CD4-positive, CD25-positive, alpha-beta regulatory T cell (primary cell): ENCODE results near the gene PTGER4. TPM values are rescaled to one million over a fixed set of nuclear protein-coding genes. Genes with fewer than 3 reads are reported as not detected.
"Not testable (repeated sequence)": the region's sequence is repeated elsewhere in the genome, so short reads cannot be mapped to it uniquely, and the experiment has no call there.

Experiments used
- ATAC-seq, 2 donors: fragments of 150-1000 bp; cut with Tn5 transposase; one replicate each; pipeline ENCODE4 v1.10.0; 2021; ENCODE audit warnings: low read depth in 2 of 2, moderate number of reproducible peaks in 2 of 2, moderate library complexity in 1 of 2
- DNase-seq, 3 donors: peaks; one replicate each; pipeline versions ENCODE4 v3.0.0 to v3.0.0-alpha.2; 2012 to 2022; ENCODE audit warnings: mixed read lengths in 1 of 3
- H3K27ac ChIP-seq: one replicate; pipeline ENCODE4 v1.7.0; 2013; ENCODE audit warnings: mild to moderate bottlenecking, low read length; ENCODE audit not compliant: insufficient read depth, poor library complexity, severe bottlenecking
- H3K27me3 ChIP-seq: one replicate; pipeline ENCODE4 v1.7.0; 2013; ENCODE audit warnings: low read length; ENCODE audit not compliant: control insufficient read depth, insufficient read depth
- H3K36me3 ChIP-seq: one replicate; pipeline ENCODE4 v1.7.0; 2013; ENCODE audit warnings: mild to moderate bottlenecking, low read length, moderate library complexity; ENCODE audit not compliant: control insufficient read depth, insufficient read depth
- H3K4me1 ChIP-seq: 2 replicates; pipeline ENCODE4 v1.7.0; 2013; ENCODE audit warnings: mild to moderate bottlenecking, low read length; ENCODE audit not compliant: insufficient read depth, control insufficient read depth, poor library complexity, severe bottlenecking
- H3K4me3 ChIP-seq: one replicate; pipeline ENCODE4 v1.7.0; 2013; ENCODE audit warnings: low read depth, mild to moderate bottlenecking, low read length, moderate library complexity
- H3K9me3 ChIP-seq, 2 experiments: 1 replicate in 1 of 2; 2 replicates in 1 of 2; pipeline ENCODE4 v1.7.0; 2013; ENCODE audit warnings: low read length in 2 of 2, mild to moderate bottlenecking in 1 of 2, moderate library complexity in 1 of 2; ENCODE audit not compliant: control insufficient read depth in 2 of 2
- H3K27ac Mint-ChIP-seq, 3 donors: one replicate each; pipeline ENCODE4 v1.8.0; 2020 to 2022; ENCODE audit warnings: mild to moderate bottlenecking in 3 of 3, mixed read lengths in 3 of 3, moderate library complexity in 2 of 3
- H3K27me3 Mint-ChIP-seq: one replicate; pipeline ENCODE4 v1.8.0; 2022; ENCODE audit warnings: mild to moderate bottlenecking, mixed read lengths
- H3K36me3 Mint-ChIP-seq: one replicate; pipeline ENCODE4 v1.8.0; 2020; ENCODE audit warnings: mixed read lengths
- H3K4me1 Mint-ChIP-seq, 4 donors: one replicate each; pipeline ENCODE4 v1.8.0; 2020 to 2022; ENCODE audit warnings: mixed read lengths in 4 of 4, mild to moderate bottlenecking in 1 of 4
- H3K4me3 Mint-ChIP-seq, 4 donors: one replicate each; pipeline ENCODE4 v1.8.0; 2020 to 2022; ENCODE audit warnings: mild to moderate bottlenecking in 4 of 4, mixed read lengths in 4 of 4, moderate library complexity in 3 of 4
- H3K9me3 Mint-ChIP-seq, 7 donors: one replicate each; pipeline ENCODE4 v1.8.0; 2020 to 2022; ENCODE audit warnings: mixed read lengths in 7 of 7, mild to moderate bottlenecking in 3 of 7, moderate library complexity in 2 of 7
- polyA plus RNA-seq, 4 donors: library from polyadenylated mRNA; unstranded; fragments of 300-500 nt; fragmentation: Illumina TruSeq; gene quantifications; one replicate each; pipeline ENCODE4 v1.2.3, GENCODE V29; 2021
- total RNA-seq: library from RNA; stranded (reverse); gene quantifications from one replicate; pipeline ENCODE4 v1.2.3, GENCODE V29; 2022

Gene PTGER4
- total and polyA plus RNA-seq, 5 donors from 2014 or later, result 17.2 to 343 (median 27.6) TPM

GRCh38 chr5:40649463-40650030 lies 30.2 kb upstream of the PTGER4 start:
- Mint-ChIP-seq H3K36me3 (no peaks in the 10 kb centered on the region), H3K4me3 (peak overlapping the region in 1 of 4 donors; percentile 45), H3K9me3 (peaks cover 0 to 2% (median 0%) of the 10 kb centered on the region in 7 donors), H3K27me3 (no peaks in the 10 kb centered on the region), H3K27ac (peak overlapping the region; percentile 72 to 84 (median 80)), H3K4me1 (peaks cover 36 to 56% (median 42%) of the 10 kb centered on the region in 4 donors)
- Histone ChIP-seq H3K36me3 (no peaks in the 10 kb centered on the region), H3K27ac (peak overlapping the region; percentile 56), H3K4me3 (peak overlapping the region; percentile 39), H3K9me3 (no peaks in the 10 kb centered on the region), H3K4me1 (peaks cover 37% of the 10 kb centered on the region), H3K27me3 (no peaks in the 10 kb centered on the region)
- ATAC-seq (peak; percentile 63 to 69), DNase-seq (peak in 2 of 3 donors; percentile 42 to 52)

GRCh38 chr5:40651201-40651600 lies 28.5 kb upstream of the PTGER4 start:
- Mint-ChIP-seq H3K4me1 (peaks cover 45 to 71% (median 54%) of the 10 kb centered on the region in 4 donors), H3K27ac (no peak overlapping the region), H3K4me3 (no peak overlapping the region), H3K27me3 (no peaks in the 10 kb centered on the region), H3K36me3 (no peaks in the 10 kb centered on the region), H3K9me3 (no peaks in the 10 kb centered on the region)
- no peaks in the 10 kb centered on the region for H3K27me3 ChIP-seq
- ATAC-seq, result no peak
- H3K27ac ChIP-seq, result no peak overlapping the region
- H3K4me1 ChIP-seq, result peaks cover 48% of the 10 kb centered on the region
- no peaks in the 10 kb centered on the region for H3K9me3 ChIP-seq
- no peaks in the 10 kb centered on the region for H3K36me3 ChIP-seq
- no peak overlapping the region for H3K4me3 ChIP-seq
- DNase-seq, result no peak

- Histone ChIP-seq H3K4me3 (peak overlapping the region; percentile 78), H3K27ac (peak overlapping the region; percentile 58)
- H3K4me1 Mint-ChIP-seq, result peaks cover 46 to 74% (median 54%) of the 10 kb centered on the region in 4 donors
Observed at GRCh38 chr5:40652441-40653220, 27.1 kb upstream of the PTGER4 start.

GRCh38 chr5:40653221-40654022 lies 26.3 kb upstream of the PTGER4 start:
- Mint-ChIP-seq H3K4me3 (peak overlapping the region; percentile 72 to 91 (median 78)), H3K9me3 (peaks cover 0 to 2% (median 0%) of the 10 kb centered on the region in 7 donors), H3K27ac (peak overlapping the region; percentile 86 to 97 (median 90)), H3K4me1 (peaks cover 46 to 72% (median 55%) of the 10 kb centered on the region in 4 donors), H3K36me3 (no peaks in the 10 kb centered on the region), H3K27me3 (no peaks in the 10 kb centered on the region)
- Histone ChIP-seq H3K36me3 (no peaks in the 10 kb centered on the region), H3K27me3 (no peaks in the 10 kb centered on the region), H3K27ac (peak overlapping the region; percentile 58), H3K9me3 (no peaks in the 10 kb centered on the region), H3K4me1 (peaks cover 48% of the 10 kb centered on the region), H3K4me3 (peak overlapping the region; percentile 78)
- DNase-seq (no peak), ATAC-seq (no peak)

More at GRCh38 chr5:40652441-40653220, 27.1 kb upstream of the PTGER4 start:
- H3K9me3 ChIP-seq, result no peaks in the 10 kb centered on the region
- H3K4me1 ChIP-seq, result peaks cover 48% of the 10 kb centered on the region
- H3K4me3 Mint-ChIP-seq, result peak overlapping the region; percentile 47 to 84 (median 75)
- no peaks in the 10 kb centered on the region for H3K36me3 ChIP-seq
- peak overlapping the region; percentile 86 to 97 (median 90) for H3K27ac Mint-ChIP-seq
- DNase-seq (peak in 1 of 3 donors; percentile 48), ATAC-seq (peak; percentile 27 to 33)
- H3K27me3 Mint-ChIP-seq, result no peaks in the 10 kb centered on the region
- no peaks in the 10 kb centered on the region for H3K27me3 ChIP-seq
- H3K9me3 Mint-ChIP-seq, result no peaks in the 10 kb centered on the region
- no peaks in the 10 kb centered on the region for H3K36me3 Mint-ChIP-seq

GRCh38 chr5:40654377-40654991 lies 25.2 kb upstream of the PTGER4 start:
- peak overlapping the region; percentile 86 to 97 (median 90) for H3K27ac Mint-ChIP-seq
- H3K27me3 Mint-ChIP-seq, result no peaks in the 10 kb centered on the region
- H3K27ac ChIP-seq, result peak overlapping the region; percentile 58
- no peaks in the 10 kb centered on the region for H3K36me3 ChIP-seq
- peak overlapping the region; percentile 78 for H3K4me3 ChIP-seq
- DNase-seq (no peak), ATAC-seq (no peak)
- peaks cover 43 to 65% (median 49%) of the 10 kb centered on the region in 4 donors for H3K4me1 Mint-ChIP-seq
- H3K4me3 Mint-ChIP-seq, result peak overlapping the region; percentile 72 to 91 (median 78)
- H3K36me3 Mint-ChIP-seq, result no peaks in the 10 kb centered on the region
- H3K27me3 ChIP-seq, result no peaks in the 10 kb centered on the region
- no peaks in the 10 kb centered on the region for H3K9me3 ChIP-seq
- peaks cover 41% of the 10 kb centered on the region for H3K4me1 ChIP-seq
- peaks cover 0 to 2% (median 0%) of the 10 kb centered on the region in 7 donors for H3K9me3 Mint-ChIP-seq

- Histone ChIP-seq H3K9me3 (no peaks in the 10 kb centered on the region), H3K36me3 (no peaks in the 10 kb centered on the region), H3K4me3 (peak overlapping the region; percentile 78), H3K27me3 (no peaks in the 10 kb centered on the region), H3K27ac (peak overlapping the region; percentile 58), H3K4me1 (peaks cover 35% of the 10 kb centered on the region)
- Mint-ChIP-seq H3K36me3 (no peaks in the 10 kb centered on the region), H3K9me3 (peaks cover 0 to 2% (median 0%) of the 10 kb centered on the region in 7 donors), H3K27ac (peak overlapping the region; percentile 86 to 93 (median 93)), H3K27me3 (no peaks in the 10 kb centered on the region), H3K4me3 (peak overlapping the region; percentile 72 to 91 (median 76)), H3K4me1 (peaks cover 37 to 58% (median 42%) of the 10 kb centered on the region in 4 donors)
- peak in 1 of 3 donors; percentile 73 for DNase-seq
- peak; percentile 33 to 41 for ATAC-seq
Observed at GRCh38 chr5:40655138-40655537, 24.6 kb upstream of the PTGER4 start.

- H3K36me3 ChIP-seq, H3K36me3 Mint-ChIP-seq, DNase-seq, H3K27ac ChIP-seq, H3K27me3 Mint-ChIP-seq, H3K9me3 ChIP-seq, H3K27me3 ChIP-seq, H3K9me3 Mint-ChIP-seq, H3K4me3 ChIP-seq, ATAC-seq: not testable (repeated sequence)
- Mint-ChIP-seq H3K27ac (peak overlapping the region in 2 of 3 donors; percentile 79 to 86), H3K4me3 (peak overlapping the region in 2 of 4 donors; percentile 34 to 72), H3K4me1 (peaks cover 29 to 54% (median 38%) of the 10 kb centered on the region in 4 donors)
- H3K4me1 ChIP-seq, result peaks cover 31% of the 10 kb centered on the region
Observed at GRCh38 chr5:40656091-40656490, 23.6 kb upstream of the PTGER4 start.
